OCI-LY7 (cell line): ENCODE data around the gene CNIH3. TPM values are rescaled to one million over a fixed set of nuclear protein-coding genes. Genes with fewer than 3 reads are reported as not detected.

Experiments used
- BruUV-seq: library from RNA; stranded (reverse); fragments of 400-500 nt; replicated peaks from 2 replicates; lab custom pipeline; 2021; lab: Mats Ljungman, UMichigan
- CTCF ChIA-PET: fragments of 300-600 bp; sonication (Branson Sonifier 250); formaldehyde crosslinking; loops from one replicate; lab custom pipeline; 2022; ENCODE audit warnings: antibody characterized with exemption; ENCODE audit not compliant: unreplicated experiment; lab: Charles Lee
- POLR2A ChIA-PET: fragments of 300-600 bp; sonication (Branson Sonifier 250); formaldehyde crosslinking; loops from one replicate; lab custom pipeline; 2022; ENCODE audit warnings: antibody characterized with exemption; lab: Charles Lee
- DNase-seq: peaks from one replicate; pipeline ENCODE4 v3.0.0-alpha.2; 2015; ENCODE audit warnings: low spot score
- H2AFZ ChIP-seq: fragments of 200-600 bp; sonication (generic), shearing (Covaris generic); 2 replicates; pipeline ENCODE4 v1.6.1; 2014; ENCODE audit warnings: mild to moderate bottlenecking, antibody characterized with exemption, low read length, moderate library complexity
- H3K27ac ChIP-seq: fragments of 200-600 bp; sonication (generic); 2 replicates; pipeline ENCODE4 v1.5.1; 2014; ENCODE audit warnings: mixed run types, low read depth, mild to moderate bottlenecking, moderate library complexity, low read length, inconsistent platforms; ENCODE audit not compliant: poor library complexity, severe bottlenecking
- H3K36me3 ChIP-seq: fragments of 200-600 bp; sonication (generic); 2 replicates; pipeline ENCODE4 v1.6.1; 2014; ENCODE audit warnings: mild to moderate bottlenecking, antibody characterized with exemption, low read length, moderate library complexity, mixed read lengths; ENCODE audit not compliant: insufficient read depth
- H3K4me1 ChIP-seq: fragments of 200-600 bp; sonication (generic); 2 replicates; pipeline ENCODE4 v1.5.1; 2014; ENCODE audit warnings: mild to moderate bottlenecking, low read length; ENCODE audit not compliant: insufficient read depth, poor library complexity, severe bottlenecking
- H3K4me2 ChIP-seq: fragments of 200-600 bp; sonication (generic); 2 replicates; pipeline ENCODE4 v1.6.1; 2014; ENCODE audit warnings: mild to moderate bottlenecking, low read length
- H3K4me3 ChIP-seq: fragments of 200-600 bp; sonication (generic); 2 replicates; pipeline ENCODE4 v1.5.1; 2014; ENCODE audit warnings: mild to moderate bottlenecking, low read depth, low read length; ENCODE audit not compliant: poor library complexity, severe bottlenecking
- H3K79me2 ChIP-seq: fragments of 200-600 bp; sonication (generic); 2 replicates; pipeline ENCODE4 v1.6.1; 2016; ENCODE audit warnings: low read depth, mild to moderate bottlenecking, low read length, moderate library complexity, mixed read lengths; ENCODE audit not compliant: insufficient read depth
- H3K9me2 ChIP-seq: fragments of 200-600 bp; sonication (generic); 2 replicates; pipeline ENCODE4 v1.6.1; 2016; ENCODE audit warnings: mild to moderate bottlenecking, low read length, mixed read lengths; ENCODE audit not compliant: insufficient read depth
- H3K9me3 ChIP-seq: fragments of 200-600 bp; sonication (generic); 2 replicates; pipeline ENCODE4 v1.6.1; 2014; ENCODE audit warnings: mild to moderate bottlenecking, mixed run types, low read length, mixed read lengths
- H4K20me1 ChIP-seq: fragments of 200-600 bp; sonication (generic); 2 replicates; pipeline ENCODE4 v1.6.1; 2014; ENCODE audit warnings: mild to moderate bottlenecking, antibody characterized with exemption, low read length, moderate library complexity, mixed read lengths; ENCODE audit not compliant: insufficient read depth
- CTCF ChIP-seq: fragments of 200-600 bp; sonication (generic); conservative IDR thresholded peaks from 2 replicates; pipeline ENCODE4 v1.5.1; 2014; ENCODE audit warnings: mild to moderate bottlenecking, antibody characterized with exemption, low read length, moderate library complexity, mixed read lengths
- EZH2phosphoT487 ChIP-seq: fragments of 200-600 bp; sonication (generic); IDR thresholded peaks from 2 replicates; pipeline ENCODE4 v1.6.1; 2018; ENCODE audit warnings: low read depth, borderline replicate concordance, mild to moderate bottlenecking, mixed run types, antibody characterized with exemption, low read length, moderate library complexity, mixed read lengths
- intact Hi-C: fragments of 100-400 bp; cut with micrococcal nuclease; formaldehyde crosslinking; loops from one replicate; pipeline ENCODE4 v1.10.0; 2022; ENCODE audit not compliant: unreplicated experiment
- total RNA-seq, 2 experiments: library from RNA; depleted of rRNA in 1 of 2; stranded (reverse); fragments of >200 nt in 1 of 2; shearing (Covaris generic) in 1 of 2; gene quantifications; 2 replicates each; pipeline ENCODE4 v1.2.3, GENCODE V29; 2014 to 2022

CNIH3 gene
- total RNA-seq, 2 experiments from 2014 or later, result 1.9 to 2.4 TPM

- ChIA-PET POLR2A (no interaction called here), CTCF (no interaction called here)
- no peaks in the 10 kb centered on the region for H3K9me3 ChIP-seq
- H3K9me2 ChIP-seq, result no peaks in the 10 kb centered on the region
- TF ChIP-seq EZH2phosphoT487, result no peak
- TF ChIP-seq CTCF, result no peak
- H3K27ac ChIP-seq, result no peak overlapping the region
- H2AFZ ChIP-seq, result no peak overlapping the region
- no peak overlapping the region for H3K4me2 ChIP-seq
- H3K4me3 ChIP-seq, result no peak overlapping the region
- no peaks in the 10 kb centered on the region for H3K4me1 ChIP-seq
- H3K36me3 ChIP-seq, result no peaks in the 10 kb centered on the region
- no TSS peak for BruUV-seq
- H3K79me2 ChIP-seq, result no peaks in the 10 kb centered on the region
- no peaks in the 10 kb centered on the region for H4K20me1 ChIP-seq
- DNase-seq, result no peak
- intact Hi-C loops, result no loop called here
Observed at GRCh38 chr1:224616756-224617409, 766 bp downstream of the CNIH3 start.

GRCh38 chr1:224617410-224618355, 1.6 kb downstream of the CNIH3 start:
- no peaks in the 10 kb centered on the region for H4K20me1 ChIP-seq
- H2AFZ ChIP-seq, result no peak overlapping the region
- CTCF ChIA-PET, result no interaction called here
- no peak for DNase-seq
- no peaks in the 10 kb centered on the region for H3K9me2 ChIP-seq
- POLR2A ChIA-PET, result no interaction called here
- BruUV-seq, result no TSS peak
- no peak overlapping the region for H3K27ac ChIP-seq
- H3K36me3 ChIP-seq, result no peaks in the 10 kb centered on the region
- H3K9me3 ChIP-seq, result no peaks in the 10 kb centered on the region
- H3K4me2 ChIP-seq, result no peak overlapping the region
- no peaks in the 10 kb centered on the region for H3K79me2 ChIP-seq
- intact Hi-C loops, result no loop called here
- H3K4me3 ChIP-seq, result no peak overlapping the region
- no peaks in the 10 kb centered on the region for H3K4me1 ChIP-seq
- TF ChIP-seq EZH2phosphoT487, result no peak
- TF ChIP-seq CTCF, result no peak
